K562 (cell line): ENCODE results near the gene ATXN1. TPM values are rescaled to one million over a fixed set of nuclear protein-coding genes. Genes with fewer than 3 reads are reported as not detected.

Source experiments
- CBX1 ChIP-seq: sonication (generic); IDR thresholded peaks from 2 replicates; pipeline ENCODE4 v1.6.1; 2016; ENCODE audit warnings: antibody characterized with exemption, low read depth, mild to moderate bottlenecking
- CHD1 ChIP-seq: fragments of 200-600 bp; sonication (generic); IDR thresholded peaks from one replicate; pipeline ENCODE4 v1.6.1; 2012; ENCODE audit warnings: mild to moderate bottlenecking, moderate library complexity, low read length, inconsistent platforms
- CTCF ChIP-seq, 3 experiments: IDR thresholded peaks in 2 of 3; conservative IDR thresholded peaks in 1 of 3; 2 replicates each; pipeline ENCODE4 v1.5.1; 2011 to 2012; ENCODE audit warnings: low read length in 3 of 3, mild to moderate bottlenecking in 3 of 3, control low read depth in 2 of 3, improper control_type of control experiment in 1 of 3, inconsistent platforms in 1 of 3, low read depth in 1 of 3, mixed read lengths in 1 of 3, moderate library complexity in 1 of 3; ENCODE audit not compliant: insufficient read depth in 2 of 3
- CUX1 ChIP-seq: fragments of 200-800 bp; sonication (Bioruptor generic); IDR thresholded peaks from 2 replicates; pipeline ENCODE4 v1.6.1; 2016; ENCODE audit warnings: missing genetic modification characterization, missing compliant biosample characterization
- ESRRA ChIP-seq: fragments of 450-650 bp; IDR thresholded peaks from 2 replicates; pipeline ENCODE4 v1.6.1; 2014; ENCODE audit warnings: low read depth, mild to moderate bottlenecking, moderate library complexity, borderline replicate concordance
- EWSR1 ChIP-seq: fragments of 450-650 bp; IDR thresholded peaks from 2 replicates; pipeline ENCODE4 v1.6.1; 2018; ENCODE audit warnings: borderline replicate concordance, mild to moderate bottlenecking, low read depth, moderate library complexity; ENCODE audit not compliant: partially characterized antibody
- FOXA1 ChIP-seq: fragments of 450-650 bp; IDR thresholded peaks from 2 replicates; pipeline ENCODE4 v1.6.1; 2016; ENCODE audit warnings: mild to moderate bottlenecking, borderline replicate concordance
- GABPA ChIP-seq: fragments of 200-800 bp; sonication (Bioruptor generic); conservative IDR thresholded peaks from 2 replicates; pipeline ENCODE4 v1.6.1; 2016; ENCODE audit warnings: low read depth, missing genetic modification characterization, missing compliant biosample characterization
- GATA2 ChIP-seq: sonication (generic); formaldehyde crosslinking; IDR thresholded peaks from 2 replicates; pipeline ENCODE4 v1.4.0; 2020; ENCODE audit warnings: mild to moderate bottlenecking, missing genetic modification reagents
- KAT8 ChIP-seq: fragments of 450-650 bp; IDR thresholded peaks from 2 replicates; pipeline ENCODE4 v1.6.1; 2016; ENCODE audit warnings: low read depth, mild to moderate bottlenecking
- PTTG1 ChIP-seq: fragments of 450-650 bp; IDR thresholded peaks from 2 replicates; pipeline ENCODE4 v1.6.1; 2016; ENCODE audit warnings: low read depth, mild to moderate bottlenecking, missing genetic modification characterization, missing compliant biosample characterization
- SIN3A ChIP-seq, 2 experiments: fragments of 150-350 bp in 1 of 2; IDR thresholded peaks; 2 replicates each; pipeline ENCODE4 v1.6.1; 2011 to 2016; ENCODE audit warnings: borderline replicate concordance in 2 of 2, low read depth in 2 of 2, low read length in 2 of 2, mild to moderate bottlenecking in 2 of 2, moderate library complexity in 2 of 2; ENCODE audit not compliant: control insufficient read depth in 1 of 2
- SMAD4 ChIP-seq: fragments of 250-450 bp; sonication (Bioruptor Pico); conservative IDR thresholded peaks from 2 replicates; pipeline ENCODE4 v1.8.0; 2021; ENCODE audit warnings: inconsistent platforms, mild to moderate bottlenecking, moderate library complexity
- XRCC4 ChIP-seq: IDR thresholded peaks from one replicate; pipeline ENCODE4 v1.6.1; 2011; ENCODE audit not compliant: insufficient read depth, insufficient read length; ENCODE audit errors: extremely low read depth
- ZBTB7A ChIP-seq: IDR thresholded peaks from 2 replicates; pipeline ENCODE4 v1.6.1; 2011; ENCODE audit warnings: low read depth, mild to moderate bottlenecking, low read length, moderate library complexity, borderline replicate concordance; ENCODE audit not compliant: control insufficient read depth
- ZEB2 ChIP-seq: fragments of 450-650 bp; IDR thresholded peaks from 2 replicates; pipeline ENCODE4 v1.6.1; 2016
- ZNF41 ChIP-seq: fragments of 250-450 bp; sonication (Bioruptor Pico); conservative IDR thresholded peaks from 2 replicates; pipeline ENCODE4 v1.4.0; 2020; ENCODE audit warnings: mild to moderate bottlenecking
- polyA plus RNA-seq, 8 experiments: library from polyadenylated mRNA; depleted of rRNA in 4 of 8; stranded (reverse) in 5 of 8; unstranded in 3 of 8; fragments of >200 nt; fragmentation: Nextera tagmentation in 2 of 8; fragmentation: Illumina TruSeq in 1 of 8; extraction: Ambion mirVana in 2 of 8; extraction: Trizol in 1 of 8; gene quantifications; 2 replicates each; pipeline versions ENCODE4 v1.2.1 to v1.2.3, GENCODE V29; 2011 to 2014; ENCODE audit warnings: inconsistent platforms in 1 of 8, missing spikeins in 1 of 8
- total RNA-seq, 7 experiments: library from RNA; depleted of rRNA in 6 of 7; stranded (reverse); fragments of >200 nt in 6 of 7; fragmentation: Illumina TruSeq in 2 of 7; extraction: Trizol in 2 of 7; gene quantifications; 2 replicates each; pipeline versions ENCODE4 v1.2.1 to v1.2.3, GENCODE V29; 2011 to 2021; ENCODE audit warnings: low replicate concordance in 1 of 7
- TF ChIP-seq, protein P1 (sequence below): sonication (generic); formaldehyde crosslinking; IDR thresholded peaks from 2 replicates; pipeline ENCODE4 v1.8.0; 2023; ENCODE audit warnings: mild to moderate bottlenecking, missing genetic modification reagents
- TF ChIP-seq, protein P2 (sequence below): IDR thresholded peaks from 2 replicates; pipeline ENCODE4 v1.6.1; 2011; ENCODE audit not compliant: insufficient read length; ENCODE audit errors: extremely low read depth

The ATXN1 gene
- total and polyA plus RNA-seq, 9 of the 15 experiments (the other 6 are each of a cell fraction or from before 2014, with no cell fraction given): under 0.01 to 1.2 (median 0.58) TPM

DNA sequence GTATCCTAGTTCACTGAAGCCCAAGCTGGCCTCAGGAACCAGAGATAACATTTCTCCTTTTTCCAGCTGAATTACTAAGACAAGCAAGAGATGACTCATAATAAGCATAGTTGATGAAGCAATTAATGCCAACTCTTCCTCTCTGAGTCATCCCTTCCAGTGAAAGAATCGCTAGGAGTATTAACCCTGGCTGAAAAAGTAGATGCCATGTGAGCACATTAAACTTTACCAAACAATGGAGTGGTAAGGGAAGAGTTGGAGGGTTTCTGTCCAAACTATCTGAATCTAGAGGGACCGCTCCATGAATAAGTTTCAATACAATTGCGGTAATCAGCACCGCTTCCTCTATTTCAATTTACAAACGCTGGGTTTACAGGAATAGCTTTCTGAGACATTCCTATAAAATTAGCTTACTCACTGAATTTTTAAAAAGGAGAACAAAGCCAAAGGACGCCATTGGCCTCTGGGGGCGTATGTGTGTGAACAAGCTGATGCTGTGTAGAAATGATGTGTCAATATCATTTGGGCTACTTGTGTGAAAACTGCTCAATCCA, 48.3 kb downstream of the ATXN1 start (continued):
- TF ChIP-seq CUX1 (CRISPR knock-in tag): peak; percentile 47; the same call in 1 of the 2 replicates
- no peak for TF ChIP-seq GATA2 (CRISPR knock-in tag)
- peak; percentile 28 to 42 (median 30); a peak in 3 of 6 replicates for TF ChIP-seq CTCF (IDR thresholded peaks at IDR 0.05 in 2 of 3, conservative IDR thresholded peaks at IDR 0.05 in 1 of 3; ENCODE audit: insufficient read depth in 2 of 3, low read depth in 1 of 3, low read length in 3 of 3)
- no peak for TF ChIP-seq ZEB2
- no peak for TF ChIP-seq ESRRA
- TF ChIP-seq CBX1: no peak
- TF ChIP-seq SMAD4: no peak
- no peak for TF ChIP-seq CHD1
- no peak for TF ChIP-seq GABPA
- TF ChIP-seq SIN3A (IDR thresholded peaks at IDR 0.05; ENCODE audit: borderline replicate concordance in 2 of 2, control insufficient read depth in 1 of 2, low read depth in 2 of 2, low read length in 2 of 2): no peak
- no peak for TF ChIP-seq XRCC4
- TF ChIP-seq EWSR1: no peak
- TF ChIP-seq FOXA1: no peak
- TF ChIP-seq, protein P1, sequence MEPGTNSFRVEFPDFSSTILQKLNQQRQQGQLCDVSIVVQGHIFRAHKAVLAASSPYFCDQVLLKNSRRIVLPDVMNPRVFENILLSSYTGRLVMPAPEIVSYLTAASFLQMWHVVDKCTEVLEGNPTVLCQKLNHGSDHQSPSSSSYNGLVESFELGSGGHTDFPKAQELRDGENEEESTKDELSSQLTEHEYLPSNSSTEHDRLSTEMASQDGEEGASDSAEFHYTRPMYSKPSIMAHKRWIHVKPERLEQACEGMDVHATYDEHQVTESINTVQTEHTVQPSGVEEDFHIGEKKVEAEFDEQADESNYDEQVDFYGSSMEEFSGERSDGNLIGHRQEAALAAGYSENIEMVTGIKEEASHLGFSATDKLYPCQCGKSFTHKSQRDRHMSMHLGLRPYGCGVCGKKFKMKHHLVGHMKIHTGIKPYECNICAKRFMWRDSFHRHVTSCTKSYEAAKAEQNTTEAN (CRISPR knock-in tag): no peak
- TF ChIP-seq KAT8: no peak
- TF ChIP-seq PTTG1: no peak
- no peak for TF ChIP-seq ZNF41 (CRISPR knock-in tag)
- no peak for TF ChIP-seq ZBTB7A
- TF ChIP-seq, protein P2, sequence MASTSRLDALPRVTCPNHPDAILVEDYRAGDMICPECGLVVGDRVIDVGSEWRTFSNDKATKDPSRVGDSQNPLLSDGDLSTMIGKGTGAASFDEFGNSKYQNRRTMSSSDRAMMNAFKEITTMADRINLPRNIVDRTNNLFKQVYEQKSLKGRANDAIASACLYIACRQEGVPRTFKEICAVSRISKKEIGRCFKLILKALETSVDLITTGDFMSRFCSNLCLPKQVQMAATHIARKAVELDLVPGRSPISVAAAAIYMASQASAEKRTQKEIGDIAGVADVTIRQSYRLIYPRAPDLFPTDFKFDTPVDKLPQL: no peak
